ENCODE measurements around the gene KRT33B.

KRT33B gene

DNA sequence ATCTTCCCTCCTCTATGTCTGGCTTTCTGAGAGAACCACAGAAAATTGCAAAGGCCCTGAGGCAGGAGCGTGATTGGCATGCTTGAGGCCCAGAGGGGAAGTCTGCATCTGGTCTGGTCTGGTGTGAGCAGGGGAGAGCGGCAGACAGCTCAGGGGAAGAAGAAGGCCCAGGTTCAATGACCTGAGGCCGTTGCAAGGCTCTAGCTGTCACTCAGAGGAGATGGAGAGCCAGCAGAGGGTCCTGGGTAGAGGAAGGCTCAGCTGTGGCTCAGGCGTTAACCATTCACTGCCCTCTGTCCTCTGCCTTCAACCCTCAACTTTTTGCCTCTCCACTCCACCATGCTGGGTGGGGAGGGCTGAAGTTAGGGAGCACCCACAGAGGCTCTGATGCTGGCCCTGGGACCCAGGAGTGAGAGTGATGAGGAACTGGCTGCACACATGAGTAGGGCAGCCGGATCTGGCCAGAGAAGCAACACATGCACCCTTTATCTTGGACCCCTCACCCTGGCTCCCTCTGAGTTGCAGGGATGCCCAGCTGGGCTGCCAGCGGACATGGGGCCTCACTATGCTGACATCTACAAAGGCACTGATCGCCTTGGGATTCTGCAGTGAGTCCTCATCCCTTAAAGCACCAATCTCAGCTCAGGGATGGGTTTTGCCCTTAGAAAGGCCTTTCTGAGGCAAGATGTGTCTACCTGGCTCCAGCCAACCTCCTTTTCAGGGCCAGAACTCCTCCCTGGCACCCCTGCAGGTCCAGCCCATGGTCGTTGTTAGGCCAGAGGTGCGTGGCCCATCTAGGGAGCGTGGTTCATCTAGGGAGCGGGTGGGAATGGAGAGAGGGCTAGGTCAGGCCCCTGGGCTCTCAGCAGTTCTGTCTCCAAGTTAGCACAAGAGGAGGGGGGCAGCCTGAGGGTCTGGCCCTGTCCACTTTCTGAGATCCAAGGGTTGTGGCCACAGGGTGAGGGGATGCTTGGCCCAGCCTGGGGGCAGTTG, 46.4 kb downstream of the KRT33B start:
- DNase-seq = no peak

DNA sequence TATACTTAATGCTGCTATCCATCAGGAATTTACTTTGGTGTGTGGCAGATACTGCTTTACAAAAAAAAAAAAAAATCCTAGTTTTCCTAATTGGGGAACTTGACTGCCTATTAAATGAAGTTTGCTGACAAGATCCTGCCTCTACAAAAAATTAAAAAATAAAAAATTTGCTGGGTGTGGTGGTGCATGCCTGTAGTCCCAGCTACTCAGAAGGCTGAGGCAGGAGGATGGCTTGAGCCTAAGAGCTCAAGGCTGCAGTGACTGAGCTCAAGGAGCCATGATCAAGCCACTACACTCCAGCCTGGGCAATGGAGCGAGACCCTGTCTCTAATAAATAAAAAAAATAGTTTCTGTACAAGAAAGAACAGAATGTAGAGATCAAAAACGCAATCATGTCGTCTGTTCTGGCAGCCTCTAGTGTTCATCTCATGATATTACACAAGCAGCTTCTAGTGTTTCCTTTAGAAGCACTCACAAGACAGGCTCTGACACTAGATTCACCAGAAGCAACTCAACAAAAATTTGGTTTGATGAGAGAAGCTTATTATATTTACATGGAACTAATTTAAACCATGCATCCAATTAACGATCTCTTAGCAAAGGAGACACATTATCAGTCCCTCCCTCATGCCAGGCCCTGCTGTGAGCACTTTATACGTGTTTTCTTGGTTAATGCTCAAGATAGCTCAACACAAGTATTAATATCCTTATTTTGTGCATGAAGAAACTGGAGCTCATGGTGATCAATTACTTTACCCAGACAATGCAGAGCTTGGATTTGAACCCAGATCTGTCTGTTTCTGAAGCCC, 47.3 kb downstream of the KRT33B start:
- no peak for DNase-seq

GRCh38 chr17:41318231-41318630, 51.4 kb downstream of the KRT33B start:
- DNase-seq = no peak

DNA sequence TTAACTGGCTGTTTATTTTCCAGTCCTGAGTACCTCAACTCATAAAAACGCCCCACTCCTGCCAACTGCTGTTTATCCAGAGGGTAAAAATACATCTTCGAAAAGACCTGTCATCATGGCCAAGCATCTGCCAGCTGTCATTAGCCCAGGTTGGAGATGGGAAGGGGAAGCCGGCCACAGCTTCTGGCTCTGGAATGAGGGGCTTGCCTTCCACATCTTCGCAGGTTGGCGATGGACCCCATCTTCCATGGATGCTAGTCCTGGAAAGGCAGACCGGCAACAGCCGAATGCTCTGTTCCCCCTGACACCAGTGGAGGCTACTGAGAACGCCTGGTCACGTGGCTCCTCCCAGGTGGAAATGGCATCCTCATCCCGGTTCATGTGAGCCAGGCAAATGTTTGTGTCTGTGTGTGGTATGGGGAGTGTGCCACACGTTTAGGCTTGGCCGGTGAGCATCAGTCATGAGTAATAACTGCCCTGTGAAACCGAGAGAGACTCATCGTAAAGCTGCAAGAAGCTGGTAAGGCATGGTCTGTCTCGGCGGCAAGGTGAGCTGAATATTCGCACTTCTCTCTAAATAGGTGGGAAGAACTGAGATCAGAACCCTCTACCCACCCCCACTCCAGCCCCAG, 53.7 kb downstream of the KRT33B start:
- DNase-seq = no peak

- DNase-seq = no peak
These were observed 54.3 kb downstream of the KRT33B start, which contains the start of gene KRTAP17-1 for GRCh38 chr17:41315204-41315794. Gene KRTAP17-1 (minus strand): TSS chr17:41315710. CDS start chr17:41315650, 60 bp downstream.

Measured in right forelimb (tissue), 1 donor.